ENCODE results near the gene CLDN16.

- TF ChIP-seq CTCF (IDR thresholded peaks at IDR 0.05) (no peak), POLR2A (IDR thresholded peaks at IDR 0.05) (no peak), EP300 (IDR thresholded peaks at IDR 0.05) (no peak), POLR2AphosphoS5 (IDR thresholded peaks at IDR 0.05) (no peak)
These were observed 25.7 kb upstream of the CLDN16 start for GRCh38 chr3:190362258-190362657.

Data from upper lobe of left lung (tissue), 4 donors.